ENCODE data around the gene NGDN.

GRCh38 chr14:23430723-23431085, 38.8 kb upstream of the NGDN start:
- no peak for TF ChIP-seq EZH2 (IDR thresholded peaks at IDR 0.05; ENCODE audit: borderline replicate concordance, low read depth, low read length, severe bottlenecking)
- TF ChIP-seq CTCF (IDR thresholded peaks at IDR 0.05; ENCODE audit: extremely low read depth in 1 of 2, insufficient read depth in 1 of 2, low read depth in 1 of 2, low read length in 2 of 2) = no peak
- TF ChIP-seq POLR2A (IDR thresholded peaks at IDR 0.05; ENCODE audit: low read depth, low read length) = no peak
